HepG2 (cell line): ENCODE results near the gene SLC16A3. TPM values are rescaled to one million over a fixed set of nuclear protein-coding genes. Genes with fewer than 3 reads are reported as not detected.

Experiments used
- CCDC6 ChIP-seq: sonication (generic); formaldehyde crosslinking; IDR thresholded peaks from 2 replicates; pipeline ENCODE4 v1.8.1; 2022; ENCODE audit warnings: mild to moderate bottlenecking, missing genetic modification reagents, moderate library complexity
- FOXO1 ChIP-seq: sonication (generic); formaldehyde crosslinking; IDR thresholded peaks from 2 replicates; pipeline ENCODE4 v1.4.0; 2020; ENCODE audit warnings: missing genetic modification reagents
- KMT2B ChIP-seq: IDR thresholded peaks from 2 replicates; pipeline ENCODE4 v1.6.1; 2016; ENCODE audit warnings: missing genetic modification reagents, missing compliant biosample characterization
- MNT ChIP-seq: fragments of 450-650 bp; IDR thresholded peaks from 2 replicates; pipeline ENCODE4 v1.6.1; 2016
- PAXIP1 ChIP-seq: sonication (generic); formaldehyde crosslinking; conservative IDR thresholded peaks from 2 replicates; pipeline ENCODE4 v1.4.0; 2020; ENCODE audit warnings: mild to moderate bottlenecking, missing genetic modification reagents, moderate library complexity
- PHF5A ChIP-seq: IDR thresholded peaks from one replicate; pipeline ENCODE4 v1.6.1; 2018; ENCODE audit warnings: low read depth, missing genetic modification reagents; ENCODE audit not compliant: unreplicated experiment
- PITX1 ChIP-seq: sonication (generic); formaldehyde crosslinking; IDR thresholded peaks from 2 replicates; pipeline ENCODE4 v1.5.1; 2020; ENCODE audit warnings: mild to moderate bottlenecking, missing genetic modification reagents
- RAD21 ChIP-seq: fragments of 450-650 bp; formaldehyde crosslinking; IDR thresholded peaks from 2 replicates; pipeline ENCODE4 v1.5.0; 2020; ENCODE audit warnings: mild to moderate bottlenecking
- RFXAP ChIP-seq: sonication (generic); formaldehyde crosslinking; IDR thresholded peaks from 2 replicates; pipeline ENCODE4 v1.4.0; 2020; ENCODE audit warnings: missing genetic modification reagents, borderline replicate concordance
- TCF7L2 ChIP-seq: IDR thresholded peaks from 2 replicates; pipeline ENCODE4 v1.6.1; 2011; ENCODE audit warnings: mild to moderate bottlenecking, low read depth, low read length, moderate library complexity
- ZBTB39 ChIP-seq: sonication (generic); formaldehyde crosslinking; IDR thresholded peaks from 2 replicates; pipeline ENCODE4 v1.5.0; 2020; ENCODE audit warnings: missing genetic modification reagents
- ZMAT3 ChIP-seq: sonication (generic); formaldehyde crosslinking; conservative IDR thresholded peaks from 2 replicates; pipeline ENCODE4 v1.7.0; 2021; ENCODE audit warnings: missing genetic modification reagents
- ZNF224 ChIP-seq: sonication (generic); formaldehyde crosslinking; IDR thresholded peaks from 2 replicates; pipeline ENCODE4 v1.5.0; 2020; ENCODE audit warnings: mild to moderate bottlenecking, missing genetic modification reagents
- ZNF264 ChIP-seq: sonication (generic); formaldehyde crosslinking; IDR thresholded peaks from 2 replicates; pipeline ENCODE4 v1.4.0; 2020; ENCODE audit warnings: missing genetic modification reagents
- ZNF564 ChIP-seq: sonication (generic); formaldehyde crosslinking; IDR thresholded peaks from 2 replicates; pipeline ENCODE4 v1.8.1; 2023; ENCODE audit warnings: mild to moderate bottlenecking, missing genetic modification reagents
- ZSCAN25 ChIP-seq: sonication (generic); formaldehyde crosslinking; IDR thresholded peaks from 2 replicates; pipeline ENCODE4 v1.8.0; 2022; ENCODE audit warnings: mild to moderate bottlenecking, missing genetic modification reagents
- polyA plus RNA-seq, 8 experiments: library from polyadenylated mRNA; depleted of rRNA in 3 of 8; stranded (reverse) in 7 of 8; unstranded in 1 of 8; fragments of >200 nt; fragmentation: Illumina TruSeq in 4 of 8; extraction: Trizol in 4 of 8; gene quantifications; 2 replicates each; pipeline versions ENCODE4 v1.2.1 to v1.2.3, GENCODE V29; 2011 to 2016; ENCODE audit warnings: low read depth in 4 of 8, missing spikeins in 1 of 8, mixed read lengths in 1 of 8; ENCODE audit not compliant: insufficient read depth in 1 of 8
- total RNA-seq, 5 experiments: library from RNA; depleted of rRNA; stranded (reverse); fragments of >200 nt; fragmentation: Illumina TruSeq; extraction: Trizol; gene quantifications; 2 replicates each; pipeline ENCODE4 v1.2.3, GENCODE V29; 2016; ENCODE audit warnings: low read depth in 1 of 5
- TF ChIP-seq, protein P1 (sequence below), 2 experiments: sonication (generic) in 1 of 2; formaldehyde crosslinking in 1 of 2; IDR thresholded peaks; 2 replicates each; pipeline versions ENCODE4 v1.5.1 to v1.6.1; 2011 to 2020; ENCODE audit warnings: borderline replicate concordance in 1 of 2, low read depth in 1 of 2, low read length in 1 of 2, mild to moderate bottlenecking in 1 of 2, missing genetic modification reagents in 1 of 2, moderate library complexity in 1 of 2

SLC16A3 gene
- total and polyA plus RNA-seq, 2 of the 13 experiments (the other 11 are each of a cell fraction or from before 2014, with no cell fraction given), result 242 to 349 TPM

DNA sequence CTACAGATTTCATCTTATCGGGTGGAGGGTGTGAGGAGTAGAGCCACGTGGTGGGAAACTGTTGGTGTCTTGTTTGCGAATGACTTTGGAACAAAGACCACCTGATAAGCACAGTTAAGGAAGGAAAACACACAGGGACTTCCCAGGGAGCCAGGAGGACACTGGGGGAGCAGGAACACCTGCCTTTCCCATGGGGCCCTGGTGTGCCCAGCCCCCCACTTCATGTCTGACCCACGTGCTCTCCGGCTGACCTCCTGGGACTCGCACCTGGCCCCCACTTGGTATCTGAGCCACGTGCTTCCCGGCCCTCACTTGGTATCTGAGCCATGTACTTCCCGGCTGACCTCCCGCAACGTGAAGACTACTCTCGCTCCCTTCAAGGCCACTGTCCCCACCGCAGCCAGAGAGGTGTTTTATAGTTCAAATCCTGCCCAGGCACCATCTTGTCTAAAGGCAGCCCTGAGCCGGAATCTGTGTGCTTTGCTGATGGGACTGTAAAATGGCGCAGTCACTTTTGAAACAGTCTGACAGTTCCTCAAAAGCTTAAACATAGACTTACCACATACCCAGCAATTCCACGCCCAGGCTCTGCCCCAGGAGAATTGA, 50.0 kb downstream of the SLC16A3 start (continued):
- TF ChIP-seq PAXIP1 (CRISPR knock-in tag) (peak; percentile 47; the same call in 1 of the 2 replicates), ZBTB39 (no peak), ZNF564 (CRISPR knock-in tag) (0 out of 2 replicates have a peak, but pooled peaks have one; percentile 48), KMT2B (no peak), MNT (peak; percentile 47), PITX1 (CRISPR knock-in tag) (peak; percentile 19; the same call in 1 of the 2 replicates), RFXAP (CRISPR knock-in tag) (no peak), ZMAT3 (CRISPR knock-in tag) (no peak), RAD21 (no peak), FOXO1 (CRISPR knock-in tag) (peak; percentile 36; the same call in 1 of the 2 replicates), PHF5A (CRISPR knock-in tag) (no peak), ZSCAN25 (CRISPR knock-in tag) (peak; percentile 48; the same call in 1 of the 2 replicates), ZNF224 (CRISPR knock-in tag) (no peak), CCDC6 (CRISPR knock-in tag) (0 out of 2 replicates have a peak, but pooled peaks have one; percentile 28), ZNF264 (CRISPR knock-in tag) (no peak), TCF7L2 (no peak)
- TF ChIP-seq, protein P1, sequence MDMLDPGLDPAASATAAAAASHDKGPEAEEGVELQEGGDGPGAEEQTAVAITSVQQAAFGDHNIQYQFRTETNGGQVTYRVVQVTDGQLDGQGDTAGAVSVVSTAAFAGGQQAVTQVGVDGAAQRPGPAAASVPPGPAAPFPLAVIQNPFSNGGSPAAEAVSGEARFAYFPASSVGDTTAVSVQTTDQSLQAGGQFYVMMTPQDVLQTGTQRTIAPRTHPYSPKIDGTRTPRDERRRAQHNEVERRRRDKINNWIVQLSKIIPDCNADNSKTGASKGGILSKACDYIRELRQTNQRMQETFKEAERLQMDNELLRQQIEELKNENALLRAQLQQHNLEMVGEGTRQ (IDR thresholded peaks at IDR 0.05; ENCODE audit: low read depth, low read length), result no peak
- TF ChIP-seq, protein P1 (CRISPR knock-in tag; IDR thresholded peaks at IDR 0.05; ENCODE audit: borderline replicate concordance), result no peak
